Hematopoietic multipotent progenitor cell treated with erythropoietin and hydrocortisone succinate and interleukin-3 and kit ligand, for 15 days (in vitro differentiated cells): ENCODE data around the gene PDE6B.

Source experiments
- DNase-seq: peaks from one replicate; pipeline ENCODE4 v3.0.0-alpha.2; 2015; ENCODE audit warnings: low spot score

PDE6B gene

DNA sequence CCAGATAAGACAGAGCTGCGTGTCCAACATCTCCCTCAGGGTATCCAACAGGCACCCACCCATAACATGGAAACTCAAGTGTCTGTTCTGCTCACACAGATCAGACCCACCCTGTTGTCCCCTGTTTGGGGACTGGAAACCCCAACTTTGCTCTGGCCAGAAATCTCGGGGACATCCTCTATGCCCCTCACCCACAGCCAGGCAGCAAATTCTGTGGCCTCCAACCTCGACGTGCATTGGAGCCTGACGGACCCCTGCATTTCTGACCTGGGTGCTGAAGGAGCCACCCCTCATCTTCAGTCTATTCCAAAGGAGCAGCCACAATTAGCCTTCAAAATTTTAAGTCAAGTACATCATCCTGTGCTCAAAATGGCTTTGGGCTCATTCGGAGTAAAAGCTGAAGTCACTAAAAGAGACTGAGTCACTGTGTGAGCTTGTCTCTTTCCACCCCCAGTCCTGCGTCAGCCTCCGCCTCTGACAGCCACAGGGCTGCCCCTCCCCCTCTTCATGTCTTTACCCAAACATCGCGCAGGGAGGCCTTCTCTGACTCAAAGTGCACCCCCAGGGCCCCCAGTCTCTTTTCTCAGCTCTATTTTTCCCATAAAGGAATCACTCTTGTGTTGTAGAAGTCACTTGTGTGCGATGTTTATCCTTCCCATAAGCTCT, 24.4 kb upstream of the PDE6B start:
- no peak for DNase-seq

DNA sequence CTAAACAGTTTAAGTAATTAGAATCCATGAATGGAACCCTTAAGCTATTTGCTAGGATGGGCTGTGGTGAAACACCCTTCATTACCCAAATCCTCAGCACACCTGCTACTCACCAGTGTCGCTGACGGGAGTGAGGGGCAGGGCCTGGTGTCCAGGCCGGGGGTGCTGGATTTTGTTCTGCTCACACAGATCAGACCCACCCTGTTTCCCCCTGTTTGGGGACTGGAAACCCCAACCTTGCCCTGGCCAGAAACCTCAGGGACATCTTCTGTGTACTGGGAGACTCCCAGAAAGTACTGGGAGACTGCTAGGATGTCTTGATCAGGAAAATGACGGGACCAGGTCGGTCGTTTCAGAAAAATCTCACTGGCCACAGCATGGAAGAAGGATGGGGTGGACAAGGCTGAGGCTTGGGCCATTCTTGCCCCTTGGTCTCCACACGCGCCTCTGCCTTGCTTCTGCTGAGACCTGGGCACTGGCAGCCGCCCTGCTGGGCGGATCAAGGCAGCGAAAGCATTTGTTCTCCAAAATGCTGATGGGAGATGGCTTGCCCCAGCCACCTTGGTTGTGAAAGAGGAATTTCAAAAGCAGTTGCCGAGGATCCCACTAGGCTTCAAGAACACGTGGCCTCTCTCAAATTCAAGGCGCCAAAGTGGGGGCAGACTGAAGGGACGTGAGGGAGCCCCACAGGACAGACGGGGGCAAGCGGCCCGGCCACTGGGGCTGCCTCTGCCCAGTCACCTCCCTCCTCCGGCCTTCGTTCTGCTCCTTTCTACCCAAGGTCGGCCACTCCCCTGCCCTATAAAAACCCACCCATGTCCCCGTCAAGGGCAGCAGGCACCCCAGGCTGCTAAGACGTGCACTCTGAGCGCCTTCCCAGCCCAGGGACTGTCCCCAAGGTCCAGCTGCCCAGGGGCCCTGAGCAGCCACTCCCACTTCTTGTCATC, 23.5 kb upstream of the PDE6B start:
- no peak for DNase-seq

DNA sequence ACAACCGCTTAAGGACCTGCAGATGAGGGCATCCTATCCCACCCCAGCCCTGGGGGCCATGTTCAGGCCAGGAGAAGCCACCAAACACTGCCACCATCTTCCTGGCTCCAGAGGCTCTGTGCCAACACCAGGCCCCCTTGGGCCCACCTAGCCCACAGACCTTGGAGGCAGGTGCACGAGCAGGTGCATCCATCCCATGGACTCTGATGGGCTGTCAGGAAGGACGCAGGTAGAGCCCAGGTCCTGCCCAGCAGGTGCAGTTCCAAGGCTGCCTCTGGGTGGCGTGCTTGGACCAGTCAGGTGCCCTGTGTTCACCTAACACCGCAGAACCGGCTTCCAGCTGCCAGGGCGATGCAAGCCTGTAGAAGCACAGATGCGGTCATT, 22.8 kb upstream of the PDE6B start:
- DNase-seq = peak; percentile 11

- DNase-seq = no peak
Measured at GRCh38 chr4:604131-604530, 21.2 kb upstream of the PDE6B start.

- DNase-seq = no peak
Measured at GRCh38 chr4:605702-606425, 19.5 kb upstream of the PDE6B start.

DNA sequence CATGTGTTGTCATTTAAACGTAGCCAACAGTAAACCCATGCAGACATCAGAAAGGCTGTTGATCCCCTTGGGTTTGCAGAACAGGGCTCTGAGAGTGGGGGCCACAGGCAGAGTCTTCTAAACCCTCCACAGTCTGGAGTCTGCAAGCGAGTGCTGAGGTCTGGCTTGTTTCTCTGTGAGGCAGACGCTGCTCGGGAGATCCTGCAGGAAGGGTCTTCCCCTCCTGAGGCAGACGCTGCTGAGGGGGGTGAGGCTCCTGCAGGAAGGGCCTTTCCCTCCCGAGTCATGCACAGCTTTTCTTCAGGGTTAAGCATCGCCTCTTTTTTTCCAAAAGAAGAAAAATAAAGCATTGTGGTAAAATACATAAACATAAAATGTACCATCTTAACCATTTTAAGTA, 17.1 kb upstream of the PDE6B start:
- DNase-seq = no peak

GRCh38 chr4:609400-610050, 15.8 kb upstream of the PDE6B start:
- no peak for DNase-seq

DNA sequence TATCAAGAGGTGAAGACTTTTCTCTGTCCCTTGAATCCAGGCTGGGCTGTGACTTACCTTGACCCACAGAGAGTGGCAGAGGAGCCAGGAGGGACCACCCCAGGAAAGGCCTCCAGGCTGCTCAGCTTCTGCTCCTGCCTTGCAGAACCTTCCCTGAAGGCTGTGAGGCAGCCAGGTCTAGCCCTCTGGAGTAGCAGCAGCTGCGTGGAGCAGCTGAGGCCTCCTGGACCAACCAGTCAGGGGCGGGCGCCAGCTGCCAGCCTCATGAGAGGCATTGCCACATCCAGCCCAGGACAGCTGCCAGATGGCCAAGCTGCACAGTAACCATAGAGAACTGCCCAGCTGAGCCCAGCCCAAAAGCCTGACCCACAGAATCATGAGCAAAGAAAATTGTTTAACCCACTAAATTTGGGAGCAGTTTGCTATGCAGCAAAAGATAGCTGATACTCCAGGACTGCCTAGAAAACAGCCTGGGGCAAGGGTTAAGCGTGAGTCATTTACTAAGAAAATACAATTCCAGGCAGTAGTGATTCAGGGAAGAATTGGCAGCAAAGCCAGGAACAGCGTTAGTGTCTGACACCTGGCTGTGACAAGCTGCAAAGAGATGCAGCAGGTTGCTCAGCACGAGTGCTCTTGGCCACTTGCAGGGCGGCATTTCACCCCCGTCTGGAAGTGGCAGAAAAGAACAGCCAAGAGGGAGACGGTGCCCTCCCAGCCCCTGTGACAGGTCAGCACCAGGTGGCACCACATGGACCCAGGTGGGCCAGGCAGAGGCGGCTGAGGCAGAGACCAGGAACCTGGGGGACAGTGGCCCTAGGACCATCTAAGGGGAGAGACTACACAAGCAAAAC, 14.7 kb upstream of the PDE6B start:
- no peak for DNase-seq

- DNase-seq = no peak
Measured at GRCh38 chr4:612052-612748, 13.2 kb upstream of the PDE6B start.

DNA sequence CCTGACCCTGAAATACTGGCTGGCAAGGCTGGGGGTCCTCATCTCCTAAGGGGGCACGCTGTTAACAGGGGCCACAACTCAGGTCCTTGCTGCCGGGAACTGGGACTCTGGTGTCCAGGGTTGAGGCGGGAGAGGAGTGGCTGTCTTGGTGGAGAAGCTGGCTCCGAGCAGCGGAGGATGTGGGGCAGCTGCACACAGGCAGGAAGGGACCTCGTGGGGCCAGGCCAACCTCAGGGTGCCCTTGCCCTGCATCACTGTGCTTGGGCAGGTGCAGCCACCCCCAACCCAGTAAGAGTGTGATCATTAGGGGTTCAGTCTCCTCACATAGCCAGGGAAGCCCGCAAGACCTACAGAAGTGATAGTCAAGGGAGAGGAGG, 12.6 kb upstream of the PDE6B start:
- DNase-seq = no peak

GRCh38 chr4:613126-613525, 12.2 kb upstream of the PDE6B start:
- DNase-seq = no peak

- DNase-seq = no peak
Measured at GRCh38 chr4:616091-616490, 9.3 kb upstream of the PDE6B start.

- DNase-seq = no peak
Measured at GRCh38 chr4:616911-617643, 8.3 kb upstream of the PDE6B start.

GRCh38 chr4:617644-618641, 7.4 kb upstream of the PDE6B start:
- no peak for DNase-seq

DNA sequence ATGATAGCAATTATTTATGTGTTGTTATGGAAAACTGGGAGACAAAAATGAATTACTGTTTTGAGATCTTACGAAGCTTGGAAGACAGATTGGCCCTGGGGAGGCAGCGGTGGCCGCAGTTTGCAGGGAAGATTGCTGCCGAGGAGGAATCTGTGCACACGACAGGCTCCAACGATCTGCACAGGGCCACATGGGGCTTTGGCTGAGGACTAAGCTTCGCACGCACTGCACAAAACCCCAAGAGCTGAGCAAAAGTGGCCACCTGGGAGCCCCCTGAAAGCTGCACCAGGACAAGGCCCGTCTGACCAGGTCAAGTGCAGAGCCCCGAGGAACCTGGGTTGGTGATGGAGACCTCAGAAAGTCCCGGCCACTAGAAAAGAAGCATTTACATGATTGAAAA, 5.2 kb upstream of the PDE6B start:
- DNase-seq = no peak

- DNase-seq = no peak
Measured at GRCh38 chr4:620851-621261, 4.5 kb upstream of the PDE6B start.

GRCh38 chr4:621296-622070, 3.9 kb upstream of the PDE6B start:
- no peak for DNase-seq
